Colonic mucosa (tissue), 4 donors: ENCODE data around the gene PAN3. TPM values are rescaled to one million over a fixed set of nuclear protein-coding genes. Genes with fewer than 3 reads are reported as not detected.

ENCODE experiments used
- DNase-seq: peaks from one replicate; pipeline ENCODE4 v3.0.0-alpha.2; 2020
- H3K27ac ChIP-seq: fragments of 200-600 bp; one replicate; pipeline ENCODE4 v1.8.0; 2021
- H3K27me3 ChIP-seq: fragments of 200-600 bp; one replicate; pipeline ENCODE4 v1.8.0; 2021
- H3K36me3 ChIP-seq: fragments of 200-600 bp; one replicate; pipeline ENCODE4 v1.8.0; 2021
- H3K4me1 ChIP-seq: fragments of 200-600 bp; one replicate; pipeline ENCODE4 v1.8.0; 2021; ENCODE audit warnings: mild to moderate bottlenecking
- H3K4me3 ChIP-seq: fragments of 200-600 bp; one replicate; pipeline ENCODE4 v1.8.0; 2021
- H3K9ac ChIP-seq, 2 donors: one replicate each; pipeline ENCODE4 v1.7.0; 2013; ENCODE audit warnings: control low read depth in 2 of 2, low read depth in 2 of 2, low read length in 2 of 2
- H3K9me3 ChIP-seq: fragments of 200-600 bp; one replicate; pipeline ENCODE4 v1.8.0; 2021
- CTCF ChIP-seq: fragments of 200-600 bp; IDR thresholded peaks from one replicate; pipeline ENCODE4 v1.8.0; 2022; ENCODE audit warnings: antibody characterized with exemption, mild to moderate bottlenecking
- intact Hi-C: fragments of 100-400 bp; cut with DNase I; formaldehyde crosslinking; loops from one replicate; pipeline ENCODE4 v1.14.1; 2022
- total RNA-seq, 2 donors: library from RNA; stranded (reverse); fragmentation: NEBNext Ultra II Directional in 1 of 2; extraction: Animal tissue kit (Norgen Biotek cat#: 25700) in 1 of 2; gene quantifications; one replicate each; pipeline ENCODE4 v1.2.1, GENCODE V29; 2021
- donor health status: healthy.
- donor health status: DM: no; HTN: no; CAD: no.
- donor health status: DM: no; HTN: no; CAD: no.

The PAN3 gene
- total RNA-seq, 2 donors from 2014 or later, result 29.3 to 38.7 TPM

- intact Hi-C loops, result no loop called here
- TF ChIP-seq CTCF, result no peak
- no peaks in the 10 kb centered on the region for H3K36me3 ChIP-seq
These were observed 135.6 kb downstream of the PAN3 start for GRCh38 chr13:28273919-28274318.

GRCh38 chr13:28282451-28282850 is 144.1 kb downstream of the PAN3 start:
- no peaks in the 10 kb centered on the region for H3K9me3 ChIP-seq
- H3K4me3 ChIP-seq, result no peak overlapping the region
- no peak for DNase-seq
- H3K9ac ChIP-seq, result no peak overlapping the region
- H3K4me1 ChIP-seq, result no peaks in the 10 kb centered on the region
- no peaks in the 10 kb centered on the region for H3K27me3 ChIP-seq
- no peaks in the 10 kb centered on the region for H3K36me3 ChIP-seq
- no peak for TF ChIP-seq CTCF
- no peak overlapping the region for H3K27ac ChIP-seq
- intact Hi-C loops, result no loop called here

More at GRCh38 chr13:28273919-28274318, 135.6 kb downstream of the PAN3 start:
- Histone ChIP-seq H3K9me3 (no peaks in the 10 kb centered on the region), H3K4me1 (no peaks in the 10 kb centered on the region), H3K4me3 (no peak overlapping the region), H3K27me3 (no peaks in the 10 kb centered on the region), H3K27ac (no peak overlapping the region), H3K9ac (no peak overlapping the region)
- no peak for DNase-seq

- no peak overlapping the region for H3K4me3 ChIP-seq
- no peaks in the 10 kb centered on the region for H3K27me3 ChIP-seq
- no peak overlapping the region for H3K27ac ChIP-seq
- TF ChIP-seq CTCF, result no peak
- no peaks in the 10 kb centered on the region for H3K9me3 ChIP-seq
- intact Hi-C loops, result no loop called here
- no peak overlapping the region for H3K9ac ChIP-seq
- no peak for DNase-seq
- H3K4me1 ChIP-seq, result no peaks in the 10 kb centered on the region
- no peaks in the 10 kb centered on the region for H3K36me3 ChIP-seq
These were observed 145.3 kb downstream of the PAN3 start for GRCh38 chr13:28283600-28283999.

GRCh38 chr13:28286263-28286662 is 147.9 kb downstream of the PAN3 start:
- no peak for TF ChIP-seq CTCF
- Histone ChIP-seq H3K27me3 (no peaks in the 10 kb centered on the region), H3K4me1 (no peaks in the 10 kb centered on the region), H3K36me3 (no peaks in the 10 kb centered on the region), H3K27ac (no peak overlapping the region), H3K9me3 (no peaks in the 10 kb centered on the region), H3K4me3 (no peak overlapping the region), H3K9ac (no peak overlapping the region)
- intact Hi-C loops, result no loop called here
- DNase-seq, result no peak

- Histone ChIP-seq H3K9ac (no peak overlapping the region), H3K27ac (no peak overlapping the region), H3K9me3 (no peaks in the 10 kb centered on the region), H3K27me3 (no peaks in the 10 kb centered on the region), H3K4me1 (no peaks in the 10 kb centered on the region), H3K4me3 (no peak overlapping the region), H3K36me3 (no peaks in the 10 kb centered on the region)
- TF ChIP-seq CTCF, result no peak
- intact Hi-C loops, result no loop called here
- no peak for DNase-seq
These were observed 159.0 kb downstream of the PAN3 start for GRCh38 chr13:28297341-28297740.

GRCh38 chr13:28299916-28300315 is 161.6 kb downstream of the PAN3 start:
- TF ChIP-seq CTCF, result no peak
- Histone ChIP-seq H3K9me3 (no peaks in the 10 kb centered on the region), H3K9ac (no peak overlapping the region), H3K36me3 (no peaks in the 10 kb centered on the region), H3K4me3 (no peak overlapping the region), H3K27ac (no peak overlapping the region), H3K4me1 (no peaks in the 10 kb centered on the region), H3K27me3 (no peaks in the 10 kb centered on the region)
- intact Hi-C loops, result no loop called here
- no peak for DNase-seq
